GM23338 (cell line): ENCODE data around the gene PRPF6. TPM values are rescaled to one million over a fixed set of nuclear protein-coding genes. Genes with fewer than 3 reads are reported as not detected.

Experiments
- ATAC-seq: fragments of 200-7000 bp; cut with Tn5 transposase; 3 replicates; pipeline ENCODE4 v1.9.1; 2020
- DNase-seq: peaks from one replicate; pipeline ENCODE4 v3.0.0-alpha.2; 2015; ENCODE audit warnings: low spot score
- H2AFZ ChIP-seq: fragments of 200-600 bp; sonication (generic); 2 replicates; pipeline ENCODE4 v1.8.0; 2016; ENCODE audit warnings: antibody characterized with exemption, mild to moderate bottlenecking, moderate library complexity
- H3F3A ChIP-seq: fragments of 200-600 bp; sonication (generic); replicated peaks from 2 replicates; pipeline ENCODE4 v1.8.0; 2017; ENCODE audit warnings: antibody characterized with exemption, mixed run types, low read depth
- H3K27ac ChIP-seq: fragments of 200-600 bp; sonication (generic); 2 replicates; pipeline ENCODE4 v1.6.1; 2016; ENCODE audit warnings: low read depth
- H3K27me3 ChIP-seq: fragments of 200-600 bp; sonication (generic); 2 replicates; pipeline ENCODE4 v1.8.0; 2016; ENCODE audit warnings: mild to moderate bottlenecking, mixed run types, moderate library complexity; ENCODE audit not compliant: insufficient read depth
- H3K36me3 ChIP-seq: fragments of 200-600 bp; sonication (generic); 2 replicates; pipeline ENCODE4 v1.8.0; 2016; ENCODE audit warnings: mild to moderate bottlenecking; ENCODE audit not compliant: insufficient read depth
- H3K4me1 ChIP-seq: fragments of 200-600 bp; sonication (generic); 2 replicates; pipeline ENCODE4 v1.8.0; 2016; ENCODE audit warnings: mild to moderate bottlenecking, moderate library complexity; ENCODE audit not compliant: insufficient read depth
- H3K4me2 ChIP-seq: fragments of 200-600 bp; sonication (generic); 2 replicates; pipeline ENCODE4 v1.7.1; 2017; ENCODE audit warnings: mixed run types
- H3K4me3 ChIP-seq: fragments of 200-600 bp; sonication (generic); 2 replicates; pipeline ENCODE4 v1.6.1; 2016; ENCODE audit warnings: mixed run types
- H3K79me2 ChIP-seq: fragments of 200-600 bp; sonication (generic); replicated peaks from 2 replicates; pipeline ENCODE4 v1.8.0; 2017; ENCODE audit warnings: mild to moderate bottlenecking; ENCODE audit not compliant: insufficient read depth
- H3K9me2 ChIP-seq: fragments of 200-600 bp; sonication (generic); 2 replicates; pipeline ENCODE4 v1.8.0; 2017; ENCODE audit not compliant: insufficient read depth
- H4K20me1 ChIP-seq: fragments of 200-600 bp; sonication (generic); replicated peaks from 2 replicates; pipeline ENCODE4 v1.8.0; 2017; ENCODE audit warnings: mild to moderate bottlenecking; ENCODE audit not compliant: insufficient read depth
- H3K27ac Mint-ChIP-seq: 2 replicates; pipeline ENCODE4 v1.8.0; 2020; ENCODE audit warnings: inconsistent platforms, mild to moderate bottlenecking, moderate library complexity, mixed read lengths
- H3K27me3 Mint-ChIP-seq: 3 replicates; pipeline ENCODE4 v1.8.0; 2022; ENCODE audit warnings: low read depth, mild to moderate bottlenecking, moderate library complexity, mixed read lengths, inconsistent platforms; ENCODE audit not compliant: insufficient read depth, poor library complexity
- H3K36me3 Mint-ChIP-seq: 3 replicates; pipeline ENCODE4 v1.8.0; 2021; ENCODE audit warnings: low read depth, mild to moderate bottlenecking, inconsistent platforms, moderate library complexity, mixed read lengths
- H3K4me1 Mint-ChIP-seq: 3 replicates; pipeline ENCODE4 v1.8.0; 2020; ENCODE audit warnings: mild to moderate bottlenecking, inconsistent platforms, mixed read lengths
- H3K4me3 Mint-ChIP-seq: 3 replicates; pipeline ENCODE4 v1.8.0; 2021; ENCODE audit warnings: moderate library complexity, mild to moderate bottlenecking, inconsistent platforms, mixed read lengths
- H3K9me3 Mint-ChIP-seq: 3 replicates; pipeline ENCODE4 v1.8.0; 2020; ENCODE audit warnings: moderate library complexity, mild to moderate bottlenecking, inconsistent platforms, mixed read lengths
- CREB1 ChIP-seq: fragments of 250-450 bp; sonication (Bioruptor Pico); IDR thresholded peaks from 2 replicates; pipeline ENCODE4 v1.5.0; 2020; ENCODE audit warnings: low read depth, mild to moderate bottlenecking, moderate library complexity
- CTCF ChIP-seq, 2 experiments: fragments of 200-600 bp in 1 of 2; sonication (generic) in 1 of 2; conservative IDR thresholded peaks; 2 replicates each; pipeline versions ENCODE4 v1.5.1 to v1.6.1; 2016 to 2017; ENCODE audit warnings: antibody characterized with exemption in 2 of 2, low read depth in 2 of 2, mild to moderate bottlenecking in 2 of 2, moderate library complexity in 1 of 2
- EZH2 ChIP-seq: fragments of 200-600 bp; sonication (generic); IDR thresholded peaks from one replicate; pipeline ENCODE4 v1.8.0; 2017; ENCODE audit warnings: antibody characterized with exemption, mild to moderate bottlenecking, low read depth; ENCODE audit not compliant: unreplicated experiment
- EZH2phosphoT487 ChIP-seq: fragments of 200-600 bp; sonication (generic); IDR thresholded peaks from one replicate; pipeline ENCODE4 v1.8.1; 2018; ENCODE audit warnings: antibody characterized with exemption; ENCODE audit not compliant: unreplicated experiment
- JUNB ChIP-seq: IDR thresholded peaks from one replicate; pipeline ENCODE4 v1.6.1; 2016; ENCODE audit warnings: antibody characterized with exemption; ENCODE audit not compliant: unreplicated experiment
- NANOG ChIP-seq: IDR thresholded peaks from 2 replicates; pipeline ENCODE4 v1.6.1; 2016; ENCODE audit warnings: antibody characterized with exemption, borderline replicate concordance
- POLR2AphosphoS5 ChIP-seq: IDR thresholded peaks from 2 replicates; pipeline ENCODE4 v1.6.1; 2016; ENCODE audit warnings: antibody characterized with exemption, low read depth
- ZNF114 ChIP-seq: fragments of 250-450 bp; sonication (Bioruptor Pico); IDR thresholded peaks from 2 replicates; pipeline ENCODE4 v1.5.0; 2020; ENCODE audit warnings: mild to moderate bottlenecking, moderate library complexity
- ZNF331 ChIP-seq: fragments of 250-450 bp; sonication (Bioruptor Pico); IDR thresholded peaks from 2 replicates; pipeline ENCODE4 v1.5.0; 2020; ENCODE audit warnings: low read depth, mild to moderate bottlenecking, moderate library complexity
- ZNF462 ChIP-seq: fragments of 250-450 bp; sonication (Bioruptor Pico); IDR thresholded peaks from 2 replicates; pipeline ENCODE4 v1.5.0; 2020; ENCODE audit warnings: mild to moderate bottlenecking, moderate library complexity
- polyA plus RNA-seq: library from polyadenylated mRNA; unstranded; fragments of >200 nt; fragmentation: Nextera tagmentation; extraction: Ambion mirVana; gene quantifications from 2 replicates; pipeline ENCODE4 v1.2.1, GENCODE V29; 2016
- total RNA-seq: library from RNA; depleted of rRNA; stranded (reverse); fragments of >200 nt; shearing (Covaris generic); gene quantifications from 2 replicates; pipeline ENCODE4 v1.2.3, GENCODE V29; 2014
- TF ChIP-seq, protein P1 (sequence below): IDR thresholded peaks from 2 replicates; pipeline ENCODE4 v1.6.1; 2016; ENCODE audit warnings: antibody characterized with exemption

Gene PRPF6
- total and polyA plus RNA-seq, 2 experiments from 2014 or later: 53.8 to 79.9 TPM

DNA sequence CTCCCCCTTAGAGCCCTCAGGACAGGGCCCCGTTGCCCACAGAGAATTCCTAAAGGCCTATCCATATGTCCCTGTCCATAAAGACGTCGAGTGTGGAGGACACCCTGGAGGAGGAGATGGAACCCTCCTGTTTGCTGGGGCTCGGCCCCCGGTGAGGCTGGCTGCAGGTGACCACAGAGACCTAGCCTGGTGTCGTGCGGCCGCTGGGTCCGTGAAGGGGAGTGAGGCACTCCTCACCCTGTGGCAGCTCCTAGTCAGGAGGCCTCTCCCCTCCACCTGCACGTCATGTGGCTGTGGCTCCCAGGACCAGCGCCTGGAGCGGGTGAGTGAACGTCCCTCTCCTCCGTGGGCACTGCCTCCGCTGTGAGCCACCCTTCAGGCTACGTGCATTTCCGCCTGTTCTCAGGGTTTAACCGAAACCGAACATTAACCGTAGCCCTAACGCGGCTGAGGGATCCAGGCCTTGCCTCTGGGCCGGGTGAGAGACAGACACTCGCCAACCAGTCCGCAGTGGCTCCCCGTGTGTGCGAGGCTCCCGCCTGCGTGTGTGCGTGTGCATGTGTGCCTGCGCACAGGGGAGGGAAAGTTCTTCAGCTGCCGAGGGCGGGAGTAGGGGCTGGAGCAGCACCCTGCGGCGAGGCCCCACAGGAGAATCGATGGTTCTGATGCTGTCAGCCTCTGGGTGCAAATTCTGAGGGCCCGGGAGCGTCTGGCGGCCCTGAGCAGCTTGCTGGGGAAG is 76.1 kb downstream of the PRPF6 start:
- Mint-ChIP-seq H3K36me3 (no peaks in the 10 kb centered on the region), H3K27ac (no peak overlapping the region), H3K4me3 (no peak overlapping the region), H3K9me3 (no peaks in the 10 kb centered on the region), H3K27me3 (peaks cover 19% of the 10 kb centered on the region), H3K4me1 (peaks cover 34% of the 10 kb centered on the region)
- Histone ChIP-seq H3K9me2 (no peaks in the 10 kb centered on the region), H4K20me1 (no peaks in the 10 kb centered on the region), H3F3A (peaks cover 2% of the 10 kb centered on the region; the same call in 1 of the 2 replicates), H2AFZ (peak overlapping the region; percentile 90), H3K36me3 (no peaks in the 10 kb centered on the region), H3K4me2 (peak overlapping the region; percentile 70), H3K4me1 (peaks cover 7% of the 10 kb centered on the region; the same call in 1 of the 2 replicates), H3K27me3 (no peaks in the 10 kb centered on the region), H3K79me2 (no peaks in the 10 kb centered on the region), H3K27ac (no peak overlapping the region), H3K4me3 (peak overlapping the region; percentile 35; the same call in 1 of the 2 replicates)
- TF ChIP-seq, protein P1, sequence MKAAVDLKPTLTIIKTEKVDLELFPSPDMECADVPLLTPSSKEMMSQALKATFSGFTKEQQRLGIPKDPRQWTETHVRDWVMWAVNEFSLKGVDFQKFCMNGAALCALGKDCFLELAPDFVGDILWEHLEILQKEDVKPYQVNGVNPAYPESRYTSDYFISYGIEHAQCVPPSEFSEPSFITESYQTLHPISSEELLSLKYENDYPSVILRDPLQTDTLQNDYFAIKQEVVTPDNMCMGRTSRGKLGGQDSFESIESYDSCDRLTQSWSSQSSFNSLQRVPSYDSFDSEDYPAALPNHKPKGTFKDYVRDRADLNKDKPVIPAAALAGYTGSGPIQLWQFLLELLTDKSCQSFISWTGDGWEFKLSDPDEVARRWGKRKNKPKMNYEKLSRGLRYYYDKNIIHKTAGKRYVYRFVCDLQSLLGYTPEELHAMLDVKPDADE: no peak
- TF ChIP-seq POLR2AphosphoS5 (no peak), CREB1 (CRISPR knock-in tag) (no peak), JUNB (no peak), ZNF114 (CRISPR knock-in tag) (no peak), NANOG (no peak), ZNF331 (CRISPR knock-in tag) (no peak), ZNF462 (no peak), EZH2phosphoT487 (no peak), CTCF (conservative IDR thresholded peaks at IDR 0.05; ENCODE audit: low read depth in 2 of 2) (no peak), EZH2 (no peak)
- ATAC-seq (peak; percentile 21), DNase-seq (peak; percentile 41)
